ENCODE measurements around the gene MILR1.
A peak's percentile ranks its signal among the peaks of the same experiment; 100 is the strongest.

GRCh38 chr17:64507413-64507782, 58.5 kb downstream of the MILR1 start:
- TF ChIP-seq CTCF (conservative IDR thresholded peaks at IDR 0.05; ENCODE audit: low read depth, low read length): peak; percentile 72
- no peak for TF ChIP-seq EZH2phosphoT487 (IDR thresholded peaks at IDR 0.05; ENCODE audit: borderline replicate concordance, low read length)
